Measurements from ENCODE around the gene PTPRN2.

Gene PTPRN2

GRCh38 chr7:157845203-157845835 is 742.3 kb downstream of the PTPRN2 start:
- no peak for DNase-seq

- DNase-seq, result no peak
Measured at GRCh38 chr7:157844611-157845010, 743.0 kb downstream of the PTPRN2 start.

GRCh38 chr7:157844141-157844540 is 743.5 kb downstream of the PTPRN2 start:
- no peak for DNase-seq

GRCh38 chr7:157843336-157844140 is 744.1 kb downstream of the PTPRN2 start:
- no peak for DNase-seq

- DNase-seq, result no peak
Measured at GRCh38 chr7:157841773-157842370, 745.8 kb downstream of the PTPRN2 start.

- no peak for DNase-seq
Measured at GRCh38 chr7:157840914-157841772, 746.5 kb downstream of the PTPRN2 start.

- DNase-seq, result no peak
Measured at GRCh38 chr7:157840174-157840913, 747.3 kb downstream of the PTPRN2 start.

GRCh38 chr7:157839672-157840167 is 747.9 kb downstream of the PTPRN2 start:
- no peak for DNase-seq

- no peak for DNase-seq
Measured at GRCh38 chr7:157839226-157839625, 748.4 kb downstream of the PTPRN2 start.

- no peak for DNase-seq
Measured at GRCh38 chr7:157837561-157837960, 750.1 kb downstream of the PTPRN2 start.

GRCh38 chr7:157837047-157837446 is 750.6 kb downstream of the PTPRN2 start:
- no peak for DNase-seq

- DNase-seq, result no peak
Measured at GRCh38 chr7:157834501-157835163, 753.0 kb downstream of the PTPRN2 start.

- DNase-seq, result no peak
Measured at GRCh38 chr7:157832866-157833607, 754.6 kb downstream of the PTPRN2 start.

GRCh38 chr7:157832421-157832820 is 755.2 kb downstream of the PTPRN2 start:
- no peak for DNase-seq

GRCh38 chr7:157832006-157832405 is 755.6 kb downstream of the PTPRN2 start:
- DNase-seq, result no peak

GRCh38 chr7:157831143-157831905 is 756.3 kb downstream of the PTPRN2 start:
- no peak for DNase-seq

GRCh38 chr7:157830331-157830730 is 757.3 kb downstream of the PTPRN2 start:
- no peak for DNase-seq

GRCh38 chr7:157829491-157829890 is 758.1 kb downstream of the PTPRN2 start:
- DNase-seq, result no peak

GRCh38 chr7:157828881-157829280 is 758.7 kb downstream of the PTPRN2 start:
- no peak for DNase-seq

- no peak for DNase-seq
Measured at GRCh38 chr7:157828190-157828589, 759.4 kb downstream of the PTPRN2 start.
